Measurements from ENCODE around the gene VSIR. TPM values are rescaled to one million over a fixed set of nuclear protein-coding genes. Genes with fewer than 3 reads are reported as not detected.

Gene VSIR
- polyA plus RNA-seq, 1 of the 3 experiments (the other 2 are of a cell fraction), result 11.3 TPM

- TF ChIP-seq POLR2AphosphoS5 (IDR thresholded peaks at IDR 0.05; ENCODE audit: low read depth, low read length), result no peak
- TF ChIP-seq, protein P1, sequence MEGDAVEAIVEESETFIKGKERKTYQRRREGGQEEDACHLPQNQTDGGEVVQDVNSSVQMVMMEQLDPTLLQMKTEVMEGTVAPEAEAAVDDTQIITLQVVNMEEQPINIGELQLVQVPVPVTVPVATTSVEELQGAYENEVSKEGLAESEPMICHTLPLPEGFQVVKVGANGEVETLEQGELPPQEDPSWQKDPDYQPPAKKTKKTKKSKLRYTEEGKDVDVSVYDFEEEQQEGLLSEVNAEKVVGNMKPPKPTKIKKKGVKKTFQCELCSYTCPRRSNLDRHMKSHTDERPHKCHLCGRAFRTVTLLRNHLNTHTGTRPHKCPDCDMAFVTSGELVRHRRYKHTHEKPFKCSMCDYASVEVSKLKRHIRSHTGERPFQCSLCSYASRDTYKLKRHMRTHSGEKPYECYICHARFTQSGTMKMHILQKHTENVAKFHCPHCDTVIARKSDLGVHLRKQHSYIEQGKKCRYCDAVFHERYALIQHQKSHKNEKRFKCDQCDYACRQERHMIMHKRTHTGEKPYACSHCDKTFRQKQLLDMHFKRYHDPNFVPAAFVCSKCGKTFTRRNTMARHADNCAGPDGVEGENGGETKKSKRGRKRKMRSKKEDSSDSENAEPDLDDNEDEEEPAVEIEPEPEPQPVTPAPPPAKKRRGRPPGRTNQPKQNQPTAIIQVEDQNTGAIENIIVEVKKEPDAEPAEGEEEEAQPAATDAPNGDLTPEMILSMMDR (IDR thresholded peaks at IDR 0.05), result no peak
These were observed 36.3 kb upstream of the VSIR start (continued) for GRCh38 chr10:71809628-71810027.

DNA sequence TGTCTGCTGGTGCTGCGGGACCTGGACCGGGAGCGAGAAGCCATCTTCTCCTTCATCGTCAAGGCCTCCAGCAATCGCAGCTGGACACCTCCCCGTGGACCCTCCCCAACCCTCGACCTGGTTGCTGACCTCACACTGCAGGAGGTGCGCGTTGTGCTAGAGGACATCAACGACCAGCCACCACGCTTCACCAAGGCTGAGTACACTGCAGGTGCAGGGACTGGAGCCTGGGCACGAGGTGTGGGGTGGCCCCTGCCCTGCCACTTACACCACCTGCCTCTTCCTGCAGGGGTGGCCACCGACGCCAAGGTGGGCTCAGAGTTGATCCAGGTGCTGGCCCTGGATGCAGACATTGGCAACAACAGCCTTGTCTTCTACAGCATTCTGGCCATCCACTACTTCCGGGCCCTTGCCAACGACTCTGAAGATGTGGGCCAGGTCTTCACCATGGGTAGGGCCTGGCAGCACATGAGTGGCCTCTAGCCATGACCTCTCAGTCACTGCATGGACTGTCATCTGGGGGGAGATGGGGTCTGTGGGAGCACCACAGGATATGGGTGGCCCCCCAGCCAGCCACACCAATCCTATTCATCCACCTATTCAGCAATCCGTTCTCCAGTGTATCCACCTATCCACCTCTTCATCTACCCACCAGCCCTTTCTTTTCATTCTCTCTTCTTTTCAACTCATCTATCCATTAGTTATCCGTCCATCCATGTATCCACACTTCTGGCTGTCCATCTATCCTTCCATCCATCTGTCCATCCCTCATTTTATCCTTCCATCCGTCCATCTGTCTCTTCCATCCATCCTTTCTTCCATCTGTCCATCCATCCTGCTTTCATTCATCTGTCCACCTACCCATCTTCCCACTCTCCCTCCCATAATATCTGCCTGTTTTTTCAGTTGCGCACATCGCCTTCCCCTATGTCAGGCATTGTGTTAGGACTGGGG, 34.5 kb upstream of the VSIR start:
- H4K20me1 ChIP-seq (ENCODE audit: insufficient read depth), result no peaks in the 10 kb centered on the region
- H3K27me3 ChIP-seq (ENCODE audit: insufficient read depth), result no peaks in the 10 kb centered on the region
- H3K9me2 ChIP-seq, result no peaks in the 10 kb centered on the region
- H3K9ac ChIP-seq, result no peak overlapping the region
- no peaks in the 10 kb centered on the region for H3K79me2 ChIP-seq (ENCODE audit: insufficient read depth)
- H2AFZ ChIP-seq (ENCODE audit: low read depth), result no peak overlapping the region
- H3F3A ChIP-seq (replicated peaks; ENCODE audit: insufficient read depth), result no peaks in the 10 kb centered on the region
- H3K27ac ChIP-seq (ENCODE audit: low read depth in 2 of 2, low read length in 1 of 2), result no peak overlapping the region
- no peak for DNase-seq
- ChIA-PET POLR2A (interaction anchor here (0.6 kb wide), 1 partner anchor 1214 kb away, joined by 4 read pairs; no protein-coding TSS in a partner anchor), CTCF (interaction anchor here (1.0 to 3.1 kb wide), 5 partner anchors 10 to 111 kb away, joined by 3 to 10 read pairs (median 3); partner anchors contain the start of gene VSIR)
- no peaks in the 10 kb centered on the region for H3K36me3 ChIP-seq (replicated peaks in 1 of 2; ENCODE audit: control insufficient read depth in 1 of 2, insufficient read depth in 2 of 2, low read length in 1 of 2)
- H3K4me2 ChIP-seq, result no peak overlapping the region
- H3K9me3 ChIP-seq, result no peaks in the 10 kb centered on the region
- no peaks in the 10 kb centered on the region; a peak in 1 of 4 replicates for H3K4me1 ChIP-seq (ENCODE audit: control insufficient read depth in 1 of 2, insufficient read depth in 2 of 2, low read depth in 1 of 2, low read length in 1 of 2)
- TF ChIP-seq TCF12 (IDR thresholded peaks at IDR 0.05) (no peak), NRF1 (IDR thresholded peaks at IDR 0.05; ENCODE audit: low read depth, low read length) (no peak), GATA2 (CRISPR knock-in tag; IDR thresholded peaks at IDR 0.05) (no peak), TAF1 (IDR thresholded peaks at IDR 0.05; ENCODE audit: borderline replicate concordance, low read depth, low read length) (no peak), NFIC (IDR thresholded peaks at IDR 0.05; ENCODE audit: borderline replicate concordance) (no peak), FOSL2 (IDR thresholded peaks at IDR 0.05; ENCODE audit: borderline replicate concordance, low read depth) (no peak), RFX5 (IDR thresholded peaks at IDR 0.05; ENCODE audit: low read length) (no peak), RAD21 (IDR thresholded peaks at IDR 0.05; ENCODE audit: low read length) (no peak), POLR2AphosphoS5 (IDR thresholded peaks at IDR 0.05; ENCODE audit: low read depth, low read length) (no peak), TEAD4 (IDR thresholded peaks at IDR 0.05; ENCODE audit: borderline replicate concordance, insufficient read depth) (no peak), ELF1 (IDR thresholded peaks at IDR 0.05) (no peak), RCOR1 (IDR thresholded peaks at IDR 0.05; ENCODE audit: low read length) (no peak), FOXM1 (IDR thresholded peaks at IDR 0.05; ENCODE audit: low read depth) (no peak)
- TF ChIP-seq, protein P2, sequence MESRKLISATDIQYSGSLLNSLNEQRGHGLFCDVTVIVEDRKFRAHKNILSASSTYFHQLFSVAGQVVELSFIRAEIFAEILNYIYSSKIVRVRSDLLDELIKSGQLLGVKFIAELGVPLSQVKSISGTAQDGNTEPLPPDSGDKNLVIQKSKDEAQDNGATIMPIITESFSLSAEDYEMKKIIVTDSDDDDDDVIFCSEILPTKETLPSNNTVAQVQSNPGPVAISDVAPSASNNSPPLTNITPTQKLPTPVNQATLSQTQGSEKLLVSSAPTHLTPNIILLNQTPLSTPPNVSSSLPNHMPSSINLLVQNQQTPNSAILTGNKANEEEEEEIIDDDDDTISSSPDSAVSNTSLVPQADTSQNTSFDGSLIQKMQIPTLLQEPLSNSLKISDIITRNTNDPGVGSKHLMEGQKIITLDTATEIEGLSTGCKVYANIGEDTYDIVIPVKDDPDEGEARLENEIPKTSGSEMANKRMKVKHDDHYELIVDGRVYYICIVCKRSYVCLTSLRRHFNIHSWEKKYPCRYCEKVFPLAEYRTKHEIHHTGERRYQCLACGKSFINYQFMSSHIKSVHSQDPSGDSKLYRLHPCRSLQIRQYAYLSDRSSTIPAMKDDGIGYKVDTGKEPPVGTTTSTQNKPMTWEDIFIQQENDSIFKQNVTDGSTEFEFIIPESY (IDR thresholded peaks at IDR 0.05; ENCODE audit: borderline replicate concordance, low read depth), result no peak
- TF ChIP-seq, protein P1 (IDR thresholded peaks at IDR 0.05), result no peak
- WGBS (ENCODE audit: low lambda C conversion rate), result 88% methylated on average over 14 of the region's 21 CpGs
- no peak overlapping the region for H3K4me3 ChIP-seq (ENCODE audit: low read depth in 2 of 2, low read length in 1 of 2)
